ENCODE data around the gene SNRNP25. TPM values are rescaled to one million over a fixed set of nuclear protein-coding genes. Genes with fewer than 3 reads are reported as not detected.

The SNRNP25 gene
- polyA plus RNA-seq, 3 donors, result 18.5 to 32.2 (median 31.6) TPM

- Histone ChIP-seq H2AFZ (ENCODE audit: insufficient read depth, low read depth, low read length, poor library complexity, severe bottlenecking) (no peak overlapping the region), H3K9me3 (replicated peaks in 1 of 2; ENCODE audit: control insufficient read depth in 1 of 2, insufficient read depth in 1 of 2, low read length in 2 of 2) (no peaks in the 10 kb centered on the region), H3K4me2 (replicated peaks; ENCODE audit: extremely low read depth, low read length, poor library complexity, severe bottlenecking) (no peak overlapping the region), H3K27me3 (ENCODE audit: control insufficient read depth in 2 of 2, insufficient read depth in 2 of 2, low read length in 2 of 2) (no peaks in the 10 kb centered on the region), H3K9ac (ENCODE audit: insufficient read depth, low read length, poor library complexity, severe bottlenecking) (no peak overlapping the region), H3K4me1 (ENCODE audit: control insufficient read depth in 1 of 2, insufficient read depth in 2 of 2, low read length in 2 of 2) (no peaks in the 10 kb centered on the region), H3K36me3 (replicated peaks in 1 of 2; ENCODE audit: control insufficient read depth in 1 of 2, insufficient read depth in 2 of 2, low read length in 2 of 2) (peaks cover 6 to 19% of the 10 kb centered on the region in 2 donors), H4K20me1 (ENCODE audit: insufficient read depth, low read length) (no peaks in the 10 kb centered on the region), H3K4me3 (replicated peaks in 1 of 3; ENCODE audit: low read depth in 2 of 3, low read length in 3 of 3) (no peak overlapping the region), H3K79me2 (ENCODE audit: insufficient read depth, low read length) (no peaks in the 10 kb centered on the region), H3K27ac (ENCODE audit: low read depth in 1 of 2, low read length in 2 of 2) (no peak overlapping the region)
- peaks cover 31 to 55% of the 10 kb centered on the region in 2 donors for H3K36me3 Mint-ChIP-seq
- intact Hi-C loops (cut with micrococcal nuclease), result no loop called here
- TF ChIP-seq CTCF (IDR thresholded peaks at IDR 0.05), result no peak
- DNase-seq, result no peak
- H3K9me3 Mint-ChIP-seq, result peaks cover 0 to 2% (median 0%) of the 10 kb centered on the region in 7 donors
- peaks cover 7% of the 10 kb centered on the region for H3K4me1 Mint-ChIP-seq
- peaks cover 0 to 4% (median 0%) of the 10 kb centered on the region in 3 donors for H3K27me3 Mint-ChIP-seq (ENCODE audit: low read depth in 3 of 3)
- H3K27ac Mint-ChIP-seq, result no peak overlapping the region
- WGBS (ENCODE audit: insufficient coverage), result 97% methylated on average over 4 of the region's 5 CpGs
- no peak overlapping the region for H3K4me3 Mint-ChIP-seq
These were observed 41.3 kb downstream of the SNRNP25 start for GRCh38 chr16:94918-95265.

GRCh38 chr16:96935-97381, 43.3 kb downstream of the SNRNP25 start:
- peak; percentile 90 to 92 (median 90) for DNase-seq
- intact Hi-C loops (cut with micrococcal nuclease), result loop anchor here (1.0 kb wide), 1 partner anchor 32 kb away; no protein-coding TSS in a partner anchor
- no peak overlapping the region for H3K9ac ChIP-seq (ENCODE audit: insufficient read depth, low read length, poor library complexity, severe bottlenecking)
- peaks cover 0 to 2% (median 0%) of the 10 kb centered on the region in 7 donors for H3K9me3 Mint-ChIP-seq
- WGBS (ENCODE audit: insufficient coverage), result 7% methylated on average over 10 of the region's 11 CpGs
- no peaks in the 10 kb centered on the region for H4K20me1 ChIP-seq (ENCODE audit: insufficient read depth, low read length)
- no peaks in the 10 kb centered on the region for H3K79me2 ChIP-seq (ENCODE audit: insufficient read depth, low read length)
- no peak overlapping the region for H3K4me2 ChIP-seq (replicated peaks; ENCODE audit: extremely low read depth, low read length, poor library complexity, severe bottlenecking)
- no peak overlapping the region for H3K27ac Mint-ChIP-seq
- H3K4me3 Mint-ChIP-seq, result no peak overlapping the region
- no peak overlapping the region for H3K4me3 ChIP-seq (replicated peaks in 1 of 3; ENCODE audit: low read depth in 2 of 3, low read length in 3 of 3)
- H3K4me1 ChIP-seq (ENCODE audit: control insufficient read depth in 1 of 2, insufficient read depth in 2 of 2, low read length in 2 of 2), result no peaks in the 10 kb centered on the region
- no peaks in the 10 kb centered on the region for H3K27me3 ChIP-seq (ENCODE audit: control insufficient read depth in 2 of 2, insufficient read depth in 2 of 2, low read length in 2 of 2)
- no peaks in the 10 kb centered on the region for H3K9me3 ChIP-seq (replicated peaks in 1 of 2; ENCODE audit: control insufficient read depth in 1 of 2, insufficient read depth in 1 of 2, low read length in 2 of 2)
- H3K4me1 Mint-ChIP-seq, result peaks cover 7% of the 10 kb centered on the region
- H3K36me3 ChIP-seq (replicated peaks in 1 of 2; ENCODE audit: control insufficient read depth in 1 of 2, insufficient read depth in 2 of 2, low read length in 2 of 2), result peaks cover 0 to 10% of the 10 kb centered on the region in 2 donors
- H2AFZ ChIP-seq (ENCODE audit: insufficient read depth, low read depth, low read length, poor library complexity, severe bottlenecking), result no peak overlapping the region
- H3K36me3 Mint-ChIP-seq, result peaks cover 36 to 50% of the 10 kb centered on the region in 2 donors
- peaks cover 0 to 4% (median 0%) of the 10 kb centered on the region in 3 donors for H3K27me3 Mint-ChIP-seq (ENCODE audit: low read depth in 3 of 3)
- no peak overlapping the region for H3K27ac ChIP-seq (ENCODE audit: low read depth in 1 of 2, low read length in 2 of 2)
- TF ChIP-seq CTCF (IDR thresholded peaks at IDR 0.05), result peak; percentile 98

Data from CD14-positive monocyte (primary cell).